IPS DF 6.9 (cell line): Measurements from ENCODE around the gene IL9R.
"Not testable (repeated sequence)": the region's sequence is repeated elsewhere in the genome, so short reads cannot be mapped to it uniquely, and the experiment has no call there.

Source experiments
- DNase-seq: peaks from one replicate; pipeline ENCODE4 v3.0.0-alpha.2; 2013; ENCODE audit warnings: low read depth, low spot score
- H3K27ac ChIP-seq: one replicate; pipeline ENCODE4 v1.5.1; 2013; ENCODE audit warnings: low read length, control low read depth
- H3K27me3 ChIP-seq: 2 replicates; pipeline ENCODE4 v1.6.1; 2013; ENCODE audit warnings: mild to moderate bottlenecking, low read length; ENCODE audit not compliant: control insufficient read depth, insufficient read depth
- H3K36me3 ChIP-seq: 2 replicates; pipeline ENCODE4 v1.6.1; 2013; ENCODE audit warnings: low read length; ENCODE audit not compliant: control insufficient read depth, insufficient read depth
- H3K4me1 ChIP-seq: 2 replicates; pipeline ENCODE4 v1.6.1; 2013; ENCODE audit warnings: low read length; ENCODE audit not compliant: control insufficient read depth, insufficient read depth
- H3K4me3 ChIP-seq: 2 replicates; pipeline ENCODE4 v1.5.1; 2013; ENCODE audit warnings: mild to moderate bottlenecking, low read length
- H3K9me3 ChIP-seq: 2 replicates; pipeline ENCODE4 v1.6.1; 2013; ENCODE audit warnings: low read length, inconsistent platforms; ENCODE audit not compliant: control insufficient read depth, insufficient read depth
- WGBS: extraction: QIAGEN DNeasy Blood & Tissue Kit; methylation state at CpG from one replicate; pipeline ENCODE4 v1.1.7; 2013; ENCODE audit warnings: mixed read lengths, missing lambda C conversion rate; ENCODE audit not compliant: insufficient read length, insufficient coverage; 5-methylcytosine and 5-hydroxymethylcytosine counted together

The IL9R gene

GRCh38 chrX:156004740-156005139 lies 7.2 kb downstream of the IL9R start:
- Histone ChIP-seq H3K36me3 (no peaks in the 10 kb centered on the region), H3K27me3 (no peaks in the 10 kb centered on the region), H3K4me3 (no peak overlapping the region), H3K27ac (no peak overlapping the region), H3K9me3 (peaks cover 8% of the 10 kb centered on the region), H3K4me1 (no peaks in the 10 kb centered on the region)
- no peak for DNase-seq
- no CpG with 5 or more reads among the region's 3 CpGs for WGBS

GRCh38 chrX:156005144-156005543 lies 7.6 kb downstream of the IL9R start:
- Histone ChIP-seq H3K36me3 (no peaks in the 10 kb centered on the region), H3K9me3 (peaks cover 8% of the 10 kb centered on the region), H3K27me3 (no peaks in the 10 kb centered on the region), H3K27ac (no peak overlapping the region), H3K4me3 (no peak overlapping the region), H3K4me1 (no peaks in the 10 kb centered on the region)
- no peak for DNase-seq
- WGBS: no CpG with 5 or more reads among the region's 6 CpGs

- not testable (repeated sequence) for H3K27me3 ChIP-seq, DNase-seq, H3K4me3 ChIP-seq, H3K36me3 ChIP-seq, H3K4me1 ChIP-seq, H3K9me3 ChIP-seq, H3K27ac ChIP-seq
- no CpG with 5 or more reads among the region's 8 CpGs for WGBS
Measured at GRCh38 chrX:156006468-156006867, 9.0 kb downstream of the IL9R start.

- not testable (repeated sequence) for H3K4me1 ChIP-seq, H3K9me3 ChIP-seq, DNase-seq, H3K27ac ChIP-seq, H3K27me3 ChIP-seq, H3K36me3 ChIP-seq, H3K4me3 ChIP-seq
- WGBS: no CpG with 5 or more reads among the region's 7 CpGs
Measured at GRCh38 chrX:156008379-156008778, 10.9 kb downstream of the IL9R start.

- H3K9me3 ChIP-seq: no peaks in the 10 kb centered on the region
- WGBS: no CpG with 5 or more reads among the region's 1 CpG
- H3K27ac ChIP-seq: no peak overlapping the region
- H3K4me1 ChIP-seq: no peaks in the 10 kb centered on the region
- no peak overlapping the region for H3K4me3 ChIP-seq
- H3K27me3 ChIP-seq: no peaks in the 10 kb centered on the region
- DNase-seq: no peak
- no peaks in the 10 kb centered on the region for H3K36me3 ChIP-seq
Measured at GRCh38 chrX:156008915-156009314, 11.4 kb downstream of the IL9R start.

- not testable (repeated sequence) for H3K9me3 ChIP-seq, DNase-seq, H3K27me3 ChIP-seq, H3K27ac ChIP-seq, H3K36me3 ChIP-seq, H3K4me3 ChIP-seq, H3K4me1 ChIP-seq
- no CpG with 5 or more reads among the region's 9 CpGs for WGBS
Measured at GRCh38 chrX:156009691-156010090, 12.2 kb downstream of the IL9R start.

- not testable (repeated sequence) for DNase-seq, H3K27ac ChIP-seq, H3K27me3 ChIP-seq, H3K36me3 ChIP-seq, H3K4me1 ChIP-seq, H3K4me3 ChIP-seq, H3K9me3 ChIP-seq
- WGBS: no CpG with 5 or more reads among the region's 5 CpGs
Measured at GRCh38 chrX:156013286-156013953, 15.9 kb downstream of the IL9R start.

- DNase-seq, H3K27me3 ChIP-seq, H3K36me3 ChIP-seq, H3K4me3 ChIP-seq, H3K27ac ChIP-seq, H3K4me1 ChIP-seq, H3K9me3 ChIP-seq: not testable (repeated sequence)
- WGBS: no CpG with 5 or more reads among the region's 5 CpGs
Measured at GRCh38 chrX:156019846-156020245, 22.4 kb downstream of the IL9R start.

- WGBS: no CpG with 5 or more reads among the region's 9 CpGs
- not testable (repeated sequence) for H3K27ac ChIP-seq, H3K9me3 ChIP-seq, DNase-seq, H3K4me1 ChIP-seq, H3K27me3 ChIP-seq, H3K4me3 ChIP-seq, H3K36me3 ChIP-seq
Measured at GRCh38 chrX:156023002-156023401, 25.5 kb downstream of the IL9R start.

- H3K4me3 ChIP-seq, H3K27ac ChIP-seq, H3K4me1 ChIP-seq, DNase-seq, H3K27me3 ChIP-seq, H3K36me3 ChIP-seq, H3K9me3 ChIP-seq: not testable (repeated sequence)
- WGBS: no CpG with 5 or more reads among the region's 17 CpGs
Measured at GRCh38 chrX:156024949-156025492, 27.5 kb downstream of the IL9R start.

- no CpG with 5 or more reads among the region's 73 CpGs for WGBS
- H3K36me3 ChIP-seq: not testable (repeated sequence)
Measured at GRCh38 chrX:156028653-156029237, 31.2 kb downstream of the IL9R start.

More at GRCh38 chrX:156028653-156029237, 31.2 kb downstream of the IL9R start:
- not testable (repeated sequence) for H3K9me3 ChIP-seq, H3K4me1 ChIP-seq, H3K27ac ChIP-seq, H3K4me3 ChIP-seq, H3K27me3 ChIP-seq, DNase-seq
